COLO668 (cell line): ENCODE measurements around the gene ADCK2.
"Not testable (repeated sequence)": the region's sequence is repeated elsewhere in the genome, so short reads cannot be mapped to it uniquely, and the experiment has no call there.

ENCODE experiments used
- DNase-seq: peaks from one replicate; lab custom pipeline; 2025; ENCODE audit not compliant: unreplicated experiment; lab: John Stamatoyannopoulos, UW

Gene ADCK2

DNA sequence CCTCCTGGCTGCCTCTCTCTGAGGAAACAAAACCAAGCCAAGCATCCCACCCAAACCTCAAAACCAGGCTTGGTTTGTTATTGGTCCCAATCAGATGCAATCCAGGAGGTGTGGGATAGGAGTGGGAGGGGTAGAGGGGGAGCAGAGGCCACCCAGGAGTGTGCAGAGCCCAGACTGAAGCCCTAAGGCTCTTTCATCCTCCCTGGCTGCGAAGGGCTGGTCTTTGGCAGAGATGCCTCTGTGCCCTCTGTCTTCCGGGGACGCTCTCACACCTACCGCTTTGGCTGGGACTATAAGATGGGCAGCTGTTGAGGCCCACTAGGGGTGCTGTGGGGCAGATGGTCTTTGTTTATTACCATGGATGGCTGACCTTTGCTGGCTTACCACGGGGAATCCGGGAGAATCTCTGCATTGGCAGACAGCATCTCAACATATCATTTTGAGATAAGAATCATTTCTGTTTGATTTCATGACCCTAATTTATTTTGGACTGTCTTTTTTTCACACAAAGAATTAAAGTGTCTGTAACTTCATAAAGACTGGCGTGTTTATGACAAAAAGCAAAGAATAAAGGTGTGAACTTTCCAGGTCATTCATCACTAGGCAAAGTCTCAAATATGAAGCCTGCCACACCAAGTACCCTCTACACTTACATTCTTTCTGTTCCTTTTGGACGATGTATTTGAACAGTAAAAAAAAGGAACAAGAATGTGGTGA lies 25.7 kb upstream of the ADCK2 start:
- peak; percentile 73 for DNase-seq

DNA sequence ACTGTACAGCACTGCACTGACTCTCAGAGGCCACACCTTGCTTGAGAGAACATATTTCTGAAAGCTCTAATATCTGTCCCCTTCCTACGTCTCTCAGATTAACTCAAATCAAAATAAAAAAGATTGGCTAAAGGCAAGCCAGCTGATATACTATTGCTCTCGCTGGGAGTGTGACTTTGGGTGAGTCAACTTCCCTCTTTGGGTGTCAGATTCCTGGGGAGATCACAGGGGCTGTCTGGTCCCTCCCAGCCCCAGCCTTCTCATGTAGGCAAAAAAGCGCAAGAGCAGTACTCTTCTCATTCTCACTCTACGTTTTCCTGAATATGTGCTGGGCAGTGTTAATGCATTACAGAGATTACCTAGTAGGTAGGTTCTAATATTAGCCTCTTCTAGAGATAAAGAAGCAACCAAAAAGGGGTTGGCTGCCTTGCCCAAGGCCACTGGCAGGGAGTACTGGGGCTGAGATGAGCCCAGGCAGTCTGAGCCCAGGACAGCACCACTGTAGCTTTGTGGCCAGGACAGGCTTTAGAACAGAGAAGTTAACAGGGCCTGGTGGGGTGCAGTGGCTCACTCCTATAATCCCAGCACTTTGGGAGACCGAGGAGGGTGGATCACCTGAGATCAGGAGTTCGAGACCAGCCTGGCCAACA lies 23.1 kb upstream of the ADCK2 start:
- DNase-seq: no peak

DNA sequence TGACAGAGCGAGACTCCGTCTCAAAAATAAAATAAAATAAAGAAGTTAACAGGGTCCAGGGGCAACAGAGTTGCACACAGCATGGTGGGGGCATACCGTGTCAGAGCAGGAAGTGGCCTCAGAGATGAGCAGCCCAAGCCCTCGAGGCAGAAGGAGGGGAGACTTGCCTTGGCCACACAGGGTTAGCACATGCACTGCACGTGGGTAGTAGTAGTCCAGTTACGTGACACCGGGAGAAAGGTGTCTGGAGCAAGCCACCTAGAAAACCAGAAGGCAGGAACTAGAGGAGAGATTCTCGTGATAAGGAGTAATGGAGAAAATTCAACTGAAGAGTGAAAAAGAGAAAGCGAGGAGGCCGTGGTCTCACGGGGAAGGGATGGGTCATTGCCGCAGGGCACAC lies 22.4 kb upstream of the ADCK2 start:
- no peak for DNase-seq

DNA sequence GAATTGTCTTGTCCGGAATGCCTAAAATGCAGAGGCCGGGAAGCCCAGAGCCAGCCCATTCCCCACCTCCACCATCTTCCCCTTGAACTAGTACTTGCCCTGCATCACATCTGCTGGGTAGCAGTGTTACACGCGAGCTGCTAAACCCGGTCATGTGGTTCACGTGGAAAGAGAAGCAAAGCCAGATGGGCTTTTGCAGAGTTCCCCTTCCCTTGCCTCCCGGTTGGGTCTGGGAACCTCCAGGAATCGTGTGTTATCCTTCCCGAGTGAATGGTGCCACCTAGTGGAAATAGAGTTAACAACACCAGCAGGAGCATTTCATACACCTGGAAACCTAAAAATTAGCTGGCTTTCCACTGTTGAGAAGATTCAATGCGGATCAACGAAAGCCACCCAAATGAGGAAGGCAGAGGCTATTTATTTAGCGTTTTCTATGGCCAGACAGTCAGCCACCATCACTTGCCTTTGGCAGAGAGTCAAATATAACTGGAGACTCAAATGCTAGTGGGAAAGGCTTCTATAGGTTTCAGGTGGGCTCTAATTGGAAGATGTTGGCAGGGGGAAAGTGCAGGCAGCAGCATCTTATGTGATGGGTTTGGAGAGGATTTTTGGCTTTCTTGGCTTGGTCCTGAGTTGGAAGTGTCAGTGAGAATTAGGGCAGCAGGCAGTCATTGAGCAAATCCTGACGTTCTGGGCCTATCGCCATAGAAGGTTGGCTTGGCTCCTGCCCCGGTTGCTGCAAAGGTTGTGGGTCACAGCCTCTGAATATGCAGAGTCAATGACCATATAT lies 19.2 kb upstream of the ADCK2 start:
- peak; percentile 71 for DNase-seq

DNA sequence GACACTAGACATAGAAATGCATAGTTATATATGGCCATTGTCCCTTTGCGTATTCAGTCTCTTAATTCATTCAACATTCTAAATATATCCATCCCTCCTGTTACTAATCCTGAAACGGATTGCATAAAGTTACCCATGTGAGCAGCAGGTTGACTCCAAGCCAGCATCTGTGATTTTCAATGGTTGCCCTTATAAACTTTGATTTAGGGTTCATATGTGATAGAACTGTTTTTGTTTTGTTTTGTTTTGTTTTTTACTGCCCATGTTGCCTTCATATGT lies 18.7 kb upstream of the ADCK2 start:
- DNase-seq: no peak

DNA sequence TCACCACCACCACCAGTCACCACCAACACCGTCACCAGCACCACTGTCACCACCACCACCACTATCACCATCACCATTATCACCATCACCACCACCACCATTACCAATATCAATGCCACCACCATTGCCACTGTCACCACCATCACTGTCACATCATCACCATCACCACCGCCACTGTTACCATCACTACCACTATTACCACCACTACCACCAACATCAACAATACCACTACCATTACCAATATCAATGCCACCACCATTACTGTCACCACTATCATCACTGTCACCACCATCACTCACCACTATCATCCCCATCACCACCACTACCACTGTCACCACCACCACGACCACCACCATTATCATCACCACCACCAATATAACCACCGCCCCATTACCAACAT lies 18.1 kb upstream of the ADCK2 start:
- DNase-seq: no peak

DNA sequence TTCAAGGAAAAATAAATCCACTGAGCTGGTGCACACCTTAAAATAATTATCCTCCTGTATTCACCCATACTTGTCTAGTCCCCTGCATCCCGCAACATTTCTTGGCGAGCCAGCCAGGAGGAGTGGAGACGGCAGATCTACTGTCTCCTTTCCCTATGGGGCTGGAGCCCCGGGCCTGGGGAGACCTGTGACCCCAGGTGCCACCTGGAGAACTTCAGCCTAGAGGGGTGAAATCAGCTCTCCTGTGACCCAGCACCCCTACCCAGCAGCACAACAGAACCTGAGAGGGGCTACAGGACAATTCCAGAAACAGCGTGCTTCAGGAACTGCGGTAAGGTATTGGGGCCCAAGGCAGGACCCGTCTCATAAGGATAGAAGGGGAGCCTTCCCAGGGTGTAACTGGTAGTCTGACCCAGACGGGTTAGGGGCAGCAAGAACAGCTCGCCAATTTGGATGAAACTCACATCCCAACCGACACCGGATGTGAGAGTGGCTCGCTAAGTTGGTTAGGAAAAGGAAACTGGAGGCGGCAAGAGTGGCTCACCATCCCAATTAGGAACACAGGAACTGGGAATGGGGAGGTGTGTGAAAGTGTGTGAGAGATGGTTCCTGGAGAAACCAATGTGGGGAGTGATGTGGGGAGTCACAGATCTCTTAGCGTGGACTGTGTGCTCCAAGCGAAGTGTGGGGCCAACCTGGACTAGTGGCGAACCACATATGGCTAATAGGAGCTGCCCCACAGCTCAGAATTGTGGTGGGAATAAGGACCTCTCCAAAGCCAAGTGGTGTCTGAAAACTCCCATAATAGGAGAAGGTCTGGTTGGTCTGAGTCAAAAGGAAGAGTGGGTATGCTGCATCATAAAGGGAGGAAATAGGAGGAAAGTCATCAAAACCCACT lies 17.0 kb upstream of the ADCK2 start:
- no peak for DNase-seq

DNA sequence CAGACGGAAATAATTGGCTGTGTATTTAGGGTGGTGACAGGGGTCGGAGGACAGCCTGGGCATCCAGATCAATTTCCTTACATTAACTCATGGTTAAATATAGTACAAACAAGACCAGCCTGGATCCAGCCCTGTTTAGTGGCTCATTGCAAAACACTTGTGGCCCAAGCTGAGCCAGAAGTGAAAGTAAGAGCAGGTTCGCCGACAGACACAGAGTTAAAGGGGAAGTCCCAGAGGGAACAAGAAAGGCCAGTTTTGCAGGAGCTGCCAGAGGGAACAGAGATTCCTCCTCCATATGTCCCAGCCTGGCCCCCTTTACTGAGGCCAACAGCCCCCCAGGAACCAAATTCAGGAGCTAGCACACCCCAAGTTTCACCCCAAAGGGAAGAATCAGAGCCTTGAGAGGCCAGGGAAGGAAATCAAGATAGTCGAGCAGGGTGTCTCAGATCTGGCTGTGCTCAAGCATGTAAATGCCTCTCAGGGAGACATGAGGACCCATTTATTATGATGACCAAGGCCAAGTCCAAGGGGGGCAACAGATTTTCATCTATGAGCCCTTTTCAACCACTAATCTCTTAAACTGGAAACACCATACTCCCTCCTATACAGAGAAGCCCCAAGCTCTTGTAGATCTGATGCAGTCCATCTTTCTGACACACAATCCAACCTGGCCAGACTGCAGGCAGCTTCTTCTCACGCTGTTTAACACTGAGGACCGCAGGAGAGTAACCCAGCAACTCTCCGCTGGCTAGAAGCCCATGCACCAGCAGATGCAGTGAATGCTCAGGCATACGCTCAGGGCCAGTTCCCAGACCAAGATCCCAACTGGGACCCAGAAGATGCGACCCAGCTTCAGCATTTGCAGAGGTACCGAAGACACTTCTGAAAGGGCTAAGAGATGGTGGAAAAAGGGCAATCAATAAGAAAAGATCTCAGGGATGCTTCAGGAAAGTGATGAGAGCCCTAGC lies 15.9 kb upstream of the ADCK2 start:
- peak; percentile 33 for DNase-seq

DNA sequence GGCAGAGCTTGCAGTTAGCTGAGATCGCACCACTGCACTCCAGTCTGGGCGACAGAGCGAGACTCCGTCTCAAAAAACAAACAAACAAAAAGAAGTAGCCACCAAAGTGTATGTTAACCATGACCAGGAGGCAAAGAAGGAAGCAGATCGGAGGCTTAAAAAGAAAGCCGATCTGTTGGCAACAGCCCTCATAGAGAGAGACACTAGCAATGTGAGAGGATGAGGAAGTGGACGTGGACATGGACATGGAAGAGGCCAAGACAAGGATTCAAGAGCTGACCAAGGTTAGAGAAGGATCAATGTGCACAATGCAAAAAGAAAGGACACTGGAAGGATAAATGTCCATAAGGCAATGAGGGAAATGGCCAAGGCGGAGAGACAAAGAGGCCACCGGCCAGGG lies 14.9 kb upstream of the ADCK2 start:
- no peak for DNase-seq

DNA sequence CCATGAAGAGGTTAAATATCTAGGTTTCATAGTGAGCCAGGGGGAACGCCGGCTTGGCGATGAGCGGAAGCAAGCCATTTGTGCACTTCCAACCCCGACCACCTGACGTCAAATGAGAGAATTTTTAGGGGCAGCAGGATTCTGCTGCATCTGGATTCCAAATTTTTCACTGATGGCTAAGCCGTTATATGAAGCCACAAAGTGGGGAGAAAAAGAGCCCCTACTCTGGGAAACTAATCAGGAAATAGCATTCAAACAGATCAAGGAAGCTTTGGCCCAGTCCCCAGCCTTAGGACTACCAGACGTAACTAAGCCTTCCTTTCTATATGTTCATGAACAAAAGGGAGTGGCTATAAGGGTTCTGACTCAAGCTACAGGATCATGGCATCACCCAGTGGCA lies 12.9 kb upstream of the ADCK2 start:
- DNase-seq: no peak

DNA sequence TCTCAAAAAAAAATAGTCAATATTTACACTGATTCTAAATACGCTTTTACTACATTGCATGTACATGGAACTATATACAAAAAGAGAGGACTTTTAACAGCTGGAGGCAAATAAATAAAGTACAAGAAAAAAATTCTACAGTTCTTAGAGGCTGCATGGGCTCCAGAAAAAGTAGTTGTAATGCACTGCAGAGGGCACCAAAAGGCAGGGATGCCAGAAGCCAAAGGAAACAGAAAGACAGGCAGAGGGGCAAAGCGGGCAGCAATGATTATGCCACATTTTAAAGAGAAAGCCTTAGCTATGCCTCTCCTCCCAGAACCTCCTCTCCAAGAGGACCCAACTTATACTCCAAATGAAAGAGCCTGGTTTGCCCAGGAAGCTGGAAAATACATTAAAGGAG lies 11.6 kb upstream of the ADCK2 start:
- no peak for DNase-seq

DNA sequence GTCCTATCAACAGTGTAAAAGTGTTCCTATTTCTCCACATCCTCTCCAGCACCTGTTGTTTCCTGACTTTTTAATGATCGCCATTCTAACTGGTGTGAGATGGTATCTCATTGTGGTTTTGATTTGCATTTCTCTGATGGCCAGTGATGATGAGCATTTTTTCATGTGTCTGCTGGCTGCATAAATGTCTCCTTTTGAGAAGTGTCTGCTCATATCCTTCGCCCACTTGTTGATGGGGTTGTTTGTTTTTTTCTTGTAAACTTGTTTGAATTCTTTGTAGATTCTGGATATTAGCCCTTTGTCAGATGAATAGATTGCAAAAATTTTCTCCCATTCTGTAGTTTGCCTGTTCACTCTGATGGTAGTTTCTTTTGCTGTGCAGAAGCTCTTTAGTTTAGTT lies 9.8 kb upstream of the ADCK2 start:
- not testable (repeated sequence) for DNase-seq

DNA sequence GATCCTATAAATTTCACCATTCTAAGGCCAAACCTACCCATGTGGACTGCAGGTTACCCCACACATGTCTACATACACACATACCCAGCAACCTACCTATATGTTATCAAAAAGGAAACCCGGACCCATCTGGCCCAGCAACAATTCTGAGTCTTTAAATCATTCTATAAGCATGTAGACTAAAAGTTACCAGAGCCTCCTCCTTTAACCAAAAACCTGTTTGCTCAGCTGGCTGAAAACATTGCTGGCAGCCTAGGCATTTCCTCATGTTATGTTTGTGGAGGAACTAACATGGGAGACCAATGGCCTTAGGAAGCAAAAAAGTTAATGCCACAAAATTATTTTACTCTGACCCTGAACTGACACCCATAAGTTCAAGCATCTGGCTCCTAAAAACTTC lies 5.3 kb upstream of the ADCK2 start:
- DNase-seq: no peak

DNA sequence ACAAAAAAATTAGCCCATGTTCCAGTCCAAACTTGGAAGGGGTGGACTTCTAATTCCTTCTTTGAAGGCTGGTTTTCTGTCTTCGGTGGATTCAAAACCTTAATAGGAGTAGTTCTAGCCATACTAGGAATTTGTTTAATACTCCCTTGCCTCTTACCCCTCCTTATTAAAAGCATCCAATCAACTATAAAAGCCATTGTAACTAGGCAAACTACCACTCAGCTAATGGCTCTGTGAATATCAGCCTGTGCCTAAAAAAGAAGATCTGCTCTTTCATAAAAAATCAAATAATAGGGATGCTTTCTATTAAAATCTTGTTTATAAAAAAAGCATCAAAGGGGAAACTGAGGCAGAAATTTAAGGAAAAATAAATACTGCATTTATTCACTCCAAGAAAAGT lies 4.1 kb upstream of the ADCK2 start:
- no peak for DNase-seq

DNA sequence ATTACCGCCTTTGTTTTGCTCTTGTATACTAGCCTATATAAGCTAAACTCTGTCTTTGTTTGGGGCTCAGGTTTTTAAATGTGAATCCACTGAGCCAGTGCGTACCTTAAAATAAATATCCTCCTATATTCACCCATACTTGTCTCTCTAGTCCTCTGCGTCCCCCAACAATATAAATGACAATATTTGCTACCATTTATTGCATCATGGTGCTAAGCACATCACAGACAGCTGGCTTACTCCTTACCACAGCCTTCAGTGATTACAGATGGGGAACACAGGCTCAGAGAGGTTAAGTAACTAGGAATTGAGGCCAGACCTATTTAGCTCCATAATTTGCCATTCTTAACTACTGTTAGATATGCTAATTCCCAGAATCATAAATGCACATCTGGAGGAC lies 3.4 kb upstream of the ADCK2 start:
- no peak for DNase-seq

DNA sequence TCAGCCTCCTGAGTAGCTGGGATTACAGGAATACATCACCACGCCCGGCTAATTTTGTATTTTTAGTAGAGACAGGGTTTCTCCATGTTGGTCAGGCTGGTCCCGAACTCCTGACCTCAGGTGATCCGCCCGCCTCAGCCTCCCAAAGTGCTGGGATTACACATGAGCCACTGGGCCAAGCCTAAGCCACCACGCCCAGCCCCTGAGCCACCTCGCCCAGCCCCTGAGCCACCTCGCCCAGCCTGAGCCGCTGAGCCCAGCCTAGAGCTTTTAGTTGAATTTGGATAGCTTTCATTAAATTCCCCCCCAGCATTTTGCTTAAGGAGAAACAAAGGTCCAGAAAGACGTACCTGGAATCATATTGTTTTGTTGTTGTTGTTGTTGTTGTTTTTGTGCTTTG lies 2.9 kb upstream of the ADCK2 start:
- DNase-seq: not testable (repeated sequence)

DNA sequence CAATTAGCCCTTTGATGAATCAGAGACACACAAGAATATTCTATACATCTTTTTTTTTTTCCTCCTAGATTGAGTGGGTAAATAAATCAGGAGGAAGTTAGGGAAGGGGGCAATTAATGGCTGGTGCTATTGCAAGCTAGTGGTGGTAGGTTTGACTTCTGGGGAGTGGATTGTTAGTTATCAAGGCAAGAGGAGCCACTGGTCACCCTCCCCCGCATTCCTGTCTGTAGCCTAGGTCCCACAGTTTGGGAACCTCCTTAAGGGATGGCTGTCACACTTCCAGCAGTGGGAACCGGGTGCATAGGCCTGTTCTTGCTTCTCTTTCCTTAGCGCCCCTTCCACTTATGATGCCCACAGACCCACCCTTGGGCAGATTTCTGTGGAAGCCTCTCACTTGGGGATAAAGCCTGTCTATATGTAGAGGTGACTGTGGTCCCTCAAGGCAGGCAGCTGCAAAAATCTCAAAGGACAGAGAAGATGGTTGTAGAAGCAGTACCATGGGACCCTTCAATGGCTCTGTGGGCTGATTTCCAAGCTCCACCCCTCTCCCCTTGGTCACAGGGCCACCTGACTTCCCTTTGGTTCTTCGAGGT lies 2.3 kb upstream of the ADCK2 start:
- DNase-seq: no peak

DNA sequence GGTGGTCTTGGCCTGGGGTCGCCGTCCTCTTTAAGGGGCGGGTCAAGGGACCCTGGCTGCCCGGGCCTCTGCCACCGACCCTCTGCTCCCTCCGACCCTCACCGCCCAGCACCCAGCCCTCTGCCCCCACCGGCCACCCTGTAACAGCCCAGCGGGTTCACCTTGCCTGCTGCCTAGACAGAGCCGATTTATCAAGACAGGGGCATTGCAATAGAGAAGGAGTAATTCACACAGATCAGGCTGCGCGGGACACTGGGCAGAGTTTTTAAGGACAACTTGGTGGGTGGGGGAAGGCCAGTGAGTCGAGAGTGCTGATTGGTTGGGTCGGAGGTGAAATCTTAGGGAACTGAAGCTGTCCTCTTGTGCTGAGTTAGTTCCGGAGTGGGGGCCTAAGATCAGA lies 779 bp upstream of the ADCK2 start:
- DNase-seq: no peak

DNA sequence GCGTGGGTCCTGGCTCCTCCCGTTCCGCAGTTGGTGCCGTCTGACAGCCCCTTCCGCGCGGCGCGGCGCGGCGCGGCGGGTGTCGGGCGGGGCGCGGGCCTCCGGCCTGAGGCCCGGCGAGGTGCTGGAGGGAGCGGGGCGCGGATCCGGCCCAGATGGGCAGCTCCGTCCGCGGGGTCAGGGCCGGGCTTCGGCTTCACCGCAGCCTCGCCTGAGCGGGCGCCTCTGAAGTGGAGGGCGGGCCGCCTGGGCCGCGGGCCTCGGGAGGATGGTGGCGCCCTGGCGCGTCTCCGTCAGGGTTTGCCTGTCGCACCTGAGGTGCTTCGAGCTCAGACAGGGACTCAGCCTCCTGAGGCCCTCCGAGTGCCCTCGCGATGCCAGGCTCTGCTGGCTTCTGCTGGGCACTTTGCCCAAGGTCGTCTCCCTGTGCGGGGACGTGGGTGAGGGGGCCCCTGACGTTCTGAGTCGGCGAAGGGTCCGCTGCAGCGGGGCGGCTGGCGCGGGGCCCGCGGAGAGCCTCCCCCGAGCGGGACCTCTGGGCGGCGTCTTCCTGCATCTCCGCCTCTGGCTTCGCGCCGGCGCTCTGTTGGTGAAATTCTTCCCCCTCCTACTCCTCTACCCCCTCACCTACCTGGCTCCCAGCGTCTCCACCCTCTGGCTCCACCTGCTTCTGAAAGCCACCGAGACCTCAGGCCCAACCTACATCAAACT lies 473 bp downstream of the ADCK2 start:
- peak; percentile 77 for DNase-seq
